ENCODE measurements around the gene SLC4A7.
"Not testable (repeated sequence)": the region's sequence is repeated elsewhere in the genome, so short reads cannot be mapped to it uniquely, and the experiment has no call there.

The SLC4A7 gene

GRCh38 chr3:27426926-27427325 lies 57.3 kb downstream of the SLC4A7 start:
- no peak for DNase-seq

- DNase-seq: no peak
These were observed 58.2 kb downstream of the SLC4A7 start for GRCh38 chr3:27425896-27426565.

GRCh38 chr3:27424812-27425521 lies 59.2 kb downstream of the SLC4A7 start:
- not testable (repeated sequence) for DNase-seq

DNA sequence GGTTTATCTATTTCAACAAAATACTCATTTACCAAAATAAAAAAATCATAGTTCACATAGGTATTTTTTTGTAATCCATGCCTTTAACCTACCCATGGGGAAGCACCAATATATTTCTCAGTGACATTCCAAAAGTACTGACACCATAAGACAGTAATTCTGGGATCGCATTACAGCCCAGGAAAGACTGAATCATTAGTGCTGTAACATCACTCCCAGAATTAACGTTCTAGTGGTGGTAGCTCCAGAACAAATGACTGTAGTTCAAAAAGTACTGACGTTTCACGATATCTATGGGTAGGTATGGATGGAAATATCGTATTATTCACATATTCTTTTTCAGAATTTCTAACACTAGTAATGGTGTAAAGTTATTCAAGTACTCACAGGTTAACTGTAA lies 60.7 kb downstream of the SLC4A7 start:
- DNase-seq: no peak

DNA sequence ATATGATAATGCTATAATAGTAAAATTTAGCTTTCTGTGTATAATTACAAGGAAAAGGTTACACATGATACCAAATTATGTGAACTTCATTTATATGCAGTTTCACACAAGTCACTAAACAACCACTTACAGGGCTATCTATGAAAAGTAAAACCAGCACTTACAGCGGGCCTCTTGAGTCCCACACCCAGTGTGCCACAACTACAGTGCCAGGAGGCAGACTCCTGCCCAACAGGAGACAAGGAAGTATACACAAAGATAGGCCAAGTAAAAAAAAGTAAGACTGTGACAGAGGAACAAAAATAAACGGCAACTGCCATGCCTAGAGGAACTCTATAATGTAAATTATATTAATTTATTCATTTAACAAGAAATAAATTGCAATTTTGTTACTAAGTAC lies 61.6 kb downstream of the SLC4A7 start:
- no peak for DNase-seq

- DNase-seq: no peak
These were observed 69.0 kb downstream of the SLC4A7 start for GRCh38 chr3:27415202-27415601.

GRCh38 chr3:27392950-27393679 lies 91.1 kb downstream of the SLC4A7 start:
- no peak for DNase-seq

- not testable (repeated sequence) for DNase-seq
These were observed 91.8 kb downstream of the SLC4A7 start for GRCh38 chr3:27392414-27392813.

GRCh38 chr3:27391796-27392195 lies 92.4 kb downstream of the SLC4A7 start:
- no peak for DNase-seq

DNA sequence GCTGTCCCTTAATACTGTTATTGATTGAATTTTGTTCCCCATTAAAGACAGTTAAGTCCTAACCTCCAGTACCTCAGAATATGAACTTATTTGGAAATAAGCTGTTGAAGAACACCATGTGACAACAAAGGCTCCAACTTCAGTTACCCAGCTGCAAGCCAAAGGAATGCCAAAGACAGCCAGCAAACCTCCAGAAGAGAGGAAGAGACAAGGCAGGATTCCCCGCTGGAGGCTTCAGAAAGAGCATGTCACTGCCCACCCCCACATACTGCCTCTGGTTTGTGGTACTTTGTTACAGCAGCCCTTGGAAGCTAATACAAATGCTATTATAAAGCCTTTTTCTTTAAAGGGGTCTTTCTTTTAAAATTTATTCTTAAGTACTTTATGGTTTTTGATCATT lies 96.6 kb downstream of the SLC4A7 start:
- no peak for DNase-seq

DNA sequence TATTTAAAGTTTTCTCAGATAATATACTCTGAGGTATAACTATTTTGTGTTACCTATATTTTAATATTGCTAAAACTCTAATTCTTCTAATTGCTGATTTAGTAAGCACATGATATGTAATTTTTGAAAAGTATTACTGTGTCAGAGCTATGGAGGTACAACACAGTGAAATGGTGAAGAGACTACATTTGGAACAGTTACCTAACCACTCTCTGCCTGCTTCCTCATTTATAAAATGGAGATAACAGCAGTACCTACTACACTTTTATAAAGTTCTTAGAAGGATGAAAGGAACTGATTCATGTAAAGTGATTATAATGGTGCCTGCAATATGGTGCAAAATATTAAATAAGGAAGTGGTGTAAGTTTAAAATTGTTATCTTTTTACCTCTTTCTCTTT lies 98.7 kb downstream of the SLC4A7 start:
- no peak for DNase-seq

DNA sequence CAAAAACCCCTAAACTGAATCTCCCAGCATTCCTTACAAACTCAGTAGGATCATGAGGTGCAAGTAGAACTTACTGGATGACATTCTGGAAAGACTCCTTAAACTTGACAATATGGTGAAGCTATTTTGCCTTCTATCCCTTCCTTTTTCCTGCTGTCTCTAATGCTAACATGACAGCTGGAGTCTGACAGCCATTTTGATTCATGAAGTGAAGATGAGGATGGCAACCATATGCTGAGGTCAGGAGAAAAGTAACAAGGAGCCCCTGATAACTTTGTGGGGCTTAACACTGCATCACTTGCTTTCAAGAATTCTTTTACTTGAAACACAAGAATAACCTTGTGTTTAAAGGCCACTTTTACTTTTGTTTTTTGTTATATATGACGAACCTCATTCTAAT lies 100.0 kb downstream of the SLC4A7 start:
- no peak for DNase-seq

- DNase-seq: no peak
These were observed 103.5 kb downstream of the SLC4A7 start for GRCh38 chr3:27380433-27381357.

DNA sequence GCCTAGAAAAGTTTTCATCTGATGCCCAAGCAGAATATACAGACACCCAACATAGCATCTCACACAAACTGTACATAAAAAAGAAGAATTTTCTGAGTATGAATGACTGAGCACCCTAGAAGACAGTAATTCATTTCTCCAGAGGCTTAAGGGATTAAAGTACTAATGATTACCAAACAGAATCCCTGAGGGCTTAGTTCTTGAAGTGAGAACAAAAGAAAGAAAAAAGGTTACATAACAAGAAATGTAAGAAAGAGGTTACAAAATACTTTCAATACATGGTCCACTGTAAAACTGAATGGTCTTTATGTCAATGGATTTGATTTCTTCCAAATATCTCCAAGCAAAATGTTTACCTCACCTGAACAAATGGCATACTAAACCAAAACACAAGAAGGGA lies 105.9 kb downstream of the SLC4A7 start:
- no peak for DNase-seq

DNA sequence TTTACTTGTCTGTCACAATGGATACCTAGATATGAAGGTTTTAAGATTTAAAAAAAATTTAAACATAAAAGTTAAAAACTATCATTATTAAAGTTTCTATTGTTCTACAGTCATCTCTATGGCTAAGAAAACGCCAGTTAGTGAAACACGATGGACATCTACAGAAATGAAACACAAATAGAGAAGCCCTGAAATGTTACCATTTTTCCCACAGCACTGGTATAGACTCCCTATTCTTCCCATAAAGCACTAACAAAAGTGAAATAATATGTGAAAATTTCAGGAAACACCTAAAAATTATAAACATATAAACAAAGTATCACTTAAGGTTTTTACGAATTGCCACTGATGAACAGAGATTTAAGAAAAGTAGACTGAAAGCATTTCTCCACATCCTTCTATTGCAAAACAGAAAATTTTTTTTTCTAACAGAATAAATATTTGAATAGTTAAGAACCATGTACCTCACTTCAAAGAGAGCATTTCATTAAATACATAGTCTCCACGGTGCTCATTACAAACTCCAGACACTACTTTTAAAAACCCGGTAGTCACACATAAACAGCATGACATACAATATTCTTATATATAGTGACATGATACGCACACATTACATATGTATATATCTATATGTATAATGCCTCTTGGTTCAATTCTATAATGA lies 107.9 kb downstream of the SLC4A7 start:
- no peak for DNase-seq

DNA sequence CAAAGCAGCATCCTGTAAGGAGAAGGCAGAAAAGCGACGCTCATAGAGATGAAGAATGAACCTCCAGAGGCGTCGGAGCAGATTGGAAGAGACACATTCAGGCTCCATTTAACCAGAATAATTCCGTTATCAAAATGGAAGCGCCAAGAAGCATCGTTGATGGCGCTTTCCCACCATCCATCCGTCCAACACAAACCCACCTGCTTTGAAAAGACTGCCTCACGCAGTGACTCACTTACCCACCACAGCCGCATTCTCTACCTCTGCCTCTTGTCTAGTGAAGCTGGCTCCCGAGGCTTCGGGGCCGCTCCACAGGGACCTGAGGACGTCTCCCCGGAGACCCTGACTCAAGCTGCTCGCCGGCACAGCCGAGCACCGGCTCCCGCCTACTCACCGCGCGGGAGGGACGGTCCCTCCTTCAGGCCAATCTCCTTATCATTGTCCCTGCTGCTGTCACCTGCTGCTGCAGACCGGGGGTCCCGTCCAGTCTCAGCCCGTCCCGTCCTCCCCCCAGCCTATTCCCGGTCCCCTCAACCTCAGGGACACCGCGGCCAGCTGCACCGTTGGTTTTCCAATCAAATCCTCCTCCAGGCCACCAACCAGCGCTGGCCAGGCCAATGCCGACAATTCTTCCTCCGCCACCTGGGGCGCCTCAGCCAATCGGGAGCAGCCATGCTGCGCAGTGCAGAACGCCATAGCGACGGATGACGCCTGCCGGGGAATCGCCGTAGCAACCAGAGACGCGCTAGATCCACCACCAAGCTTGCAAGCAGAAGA lies 115.2 kb downstream of the SLC4A7 start, which contains the start of gene NEK10:
Gene NEK10 (minus strand): TSS at position 553 of the 777 bp plus-strand sequence. CDS start 16,501 bp downstream, outside the sequence.
- DNase-seq: peak; percentile 93

- DNase-seq: no peak
These were observed 118.1 kb downstream of the SLC4A7 start for GRCh38 chr3:27366062-27366591.

DNA sequence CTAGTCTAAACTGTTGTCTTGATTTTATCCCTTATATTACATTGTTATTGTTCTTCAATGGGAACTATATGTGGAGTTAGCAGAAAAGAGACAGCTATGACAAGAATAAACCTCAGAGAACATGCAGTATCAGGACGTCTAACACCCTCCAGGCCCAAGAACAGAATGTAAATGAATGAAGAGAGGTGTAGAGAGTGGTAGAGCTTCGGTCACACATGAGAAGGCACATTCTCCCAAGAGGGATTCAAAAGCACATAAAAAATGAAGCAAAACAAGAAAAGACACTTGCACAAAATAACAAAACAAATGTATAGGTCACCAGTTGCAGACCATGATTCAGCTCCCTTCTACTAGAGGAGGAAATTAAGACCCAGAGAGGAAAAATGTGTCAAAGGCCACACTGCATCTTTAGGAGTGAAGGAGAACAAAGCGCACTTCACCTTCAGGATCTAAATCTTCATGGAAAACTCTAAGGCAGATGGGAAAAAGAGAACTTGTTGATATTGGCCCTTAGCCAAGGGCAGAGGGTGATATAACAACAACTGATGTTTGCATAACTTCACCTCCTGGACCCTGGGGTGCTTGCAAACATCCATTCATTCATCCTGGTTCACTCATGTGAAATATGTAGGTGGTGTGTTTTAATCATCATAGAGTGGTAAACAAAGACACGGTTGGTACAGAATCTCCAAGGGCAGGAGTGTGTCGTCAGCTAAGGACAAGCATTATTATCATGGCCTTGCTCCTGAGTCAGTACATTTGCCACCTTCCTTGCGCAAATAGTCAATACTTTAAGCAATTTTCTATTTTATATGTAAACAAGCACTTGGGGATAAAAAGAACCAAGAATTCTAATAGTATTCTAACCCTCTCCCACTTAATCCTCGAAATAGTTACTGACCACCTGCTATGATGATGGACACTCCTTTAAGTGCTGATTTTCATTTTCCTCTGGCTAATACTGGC lies 123.8 kb downstream of the SLC4A7 start:
- DNase-seq: no peak

- DNase-seq: no peak
These were observed 125.8 kb downstream of the SLC4A7 start for GRCh38 chr3:27358372-27358771.

All from CD4-positive, alpha-beta T cell treated with Interleukin-21 for 1 hour (primary cell).